HepG2 (cell line): ENCODE results near the gene NUDT7. TPM values are rescaled to one million over a fixed set of nuclear protein-coding genes. Genes with fewer than 3 reads are reported as not detected.
A peak's percentile ranks its signal among the peaks of the same experiment; 100 is the strongest.

Experiments used
- AKAP8 ChIP-seq: sonication (generic); formaldehyde crosslinking; IDR thresholded peaks from 2 replicates; pipeline ENCODE4 v1.5.1; 2020; ENCODE audit warnings: mild to moderate bottlenecking, missing genetic modification reagents
- BRD4 ChIP-seq: sonication (generic); formaldehyde crosslinking; IDR thresholded peaks from 2 replicates; pipeline ENCODE4 v1.4.0; 2020; ENCODE audit warnings: missing genetic modification reagents
- EP300 ChIP-seq, 3 experiments: sonication (generic) in 1 of 3; formaldehyde crosslinking in 1 of 3; IDR thresholded peaks; 2 replicates each; pipeline versions ENCODE4 v1.5.1 to v1.6.1; 2011 to 2020; ENCODE audit warnings: low read depth in 2 of 3, low read length in 2 of 3, borderline replicate concordance in 1 of 3, improper control_type of control experiment in 1 of 3, mild to moderate bottlenecking in 1 of 3, missing genetic modification reagents in 1 of 3, moderate library complexity in 1 of 3
- FOXP1 ChIP-seq, 2 experiments: fragments of 450-650 bp in 1 of 2; IDR thresholded peaks; 2 replicates each; pipeline ENCODE4 v1.6.1; 2017 to 2018; ENCODE audit warnings: antibody characterized with exemption in 1 of 2
- MEF2D ChIP-seq: sonication (generic); formaldehyde crosslinking; IDR thresholded peaks from 2 replicates; pipeline ENCODE4 v1.5.1; 2020; ENCODE audit warnings: mild to moderate bottlenecking, missing genetic modification reagents
- PITX1 ChIP-seq: sonication (generic); formaldehyde crosslinking; IDR thresholded peaks from 2 replicates; pipeline ENCODE4 v1.5.1; 2020; ENCODE audit warnings: mild to moderate bottlenecking, missing genetic modification reagents
- RBM39 ChIP-seq: fragments of 200-400 bp; formaldehyde crosslinking; IDR thresholded peaks from one replicate; pipeline ENCODE4 v1.6.1; 2018; ENCODE audit warnings: antibody characterized with exemption, mild to moderate bottlenecking, low read depth, low read length; ENCODE audit not compliant: poor library complexity, severe bottlenecking
- ZNF207 ChIP-seq: fragments of 450-650 bp; IDR thresholded peaks from 2 replicates; pipeline ENCODE4 v1.6.1; 2016; ENCODE audit warnings: antibody characterized with exemption, borderline replicate concordance
- ZNF552 ChIP-seq: sonication (generic); formaldehyde crosslinking; IDR thresholded peaks from 2 replicates; pipeline ENCODE4 v1.9.0; 2022; ENCODE audit warnings: missing genetic modification reagents, mild to moderate bottlenecking, borderline replicate concordance
- polyA plus RNA-seq, 8 experiments: library from polyadenylated mRNA; depleted of rRNA in 3 of 8; stranded (reverse) in 7 of 8; unstranded in 1 of 8; fragments of >200 nt; fragmentation: Illumina TruSeq in 4 of 8; extraction: Trizol in 4 of 8; gene quantifications; 2 replicates each; pipeline versions ENCODE4 v1.2.1 to v1.2.3, GENCODE V29; 2011 to 2016; ENCODE audit warnings: low read depth in 4 of 8, missing spikeins in 1 of 8, mixed read lengths in 1 of 8; ENCODE audit not compliant: insufficient read depth in 1 of 8
- total RNA-seq, 5 experiments: library from RNA; depleted of rRNA; stranded (reverse); fragments of >200 nt; fragmentation: Illumina TruSeq; extraction: Trizol; gene quantifications; 2 replicates each; pipeline ENCODE4 v1.2.3, GENCODE V29; 2016; ENCODE audit warnings: low read depth in 1 of 5
- TF ChIP-seq, protein P1 (sequence below): sonication (generic); formaldehyde crosslinking; IDR thresholded peaks from 2 replicates; pipeline ENCODE4 v1.5.1; 2020; ENCODE audit warnings: mild to moderate bottlenecking, missing genetic modification reagents, borderline replicate concordance
- TF ChIP-seq, protein P2 (sequence below): sonication (generic); formaldehyde crosslinking; IDR thresholded peaks from 2 replicates; pipeline ENCODE4 v1.4.0; 2020; ENCODE audit warnings: missing genetic modification reagents
- TF ChIP-seq, protein P3 (sequence below): sonication (generic); formaldehyde crosslinking; conservative IDR thresholded peaks from 2 replicates; pipeline ENCODE4 v1.4.0; 2020; ENCODE audit warnings: mild to moderate bottlenecking, missing genetic modification reagents, moderate library complexity

Gene NUDT7
- total and polyA plus RNA-seq, 2 of the 13 experiments (the other 11 are each of a cell fraction or from before 2014, with no cell fraction given) = 14.3 to 23.9 TPM

DNA sequence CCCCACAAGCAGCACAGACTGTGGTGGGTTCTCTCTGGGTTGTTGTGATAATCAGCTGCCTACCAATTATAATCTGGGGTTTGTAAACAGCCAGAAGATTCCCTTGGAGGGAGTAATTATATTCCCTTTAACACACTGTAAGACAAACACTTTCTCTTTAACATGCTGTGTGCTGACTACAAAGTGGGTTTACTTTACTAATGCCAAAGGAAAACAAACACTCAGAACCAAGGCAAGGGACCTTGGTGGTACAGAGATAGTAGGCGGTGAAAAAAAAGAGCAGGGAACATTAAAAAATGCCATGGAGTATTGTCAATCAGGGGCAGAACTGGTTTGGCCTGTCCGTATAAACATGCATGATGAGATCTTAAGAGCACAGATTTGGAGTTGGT is 63.1 kb downstream of the NUDT7 start (continued):
- TF ChIP-seq, protein P1, sequence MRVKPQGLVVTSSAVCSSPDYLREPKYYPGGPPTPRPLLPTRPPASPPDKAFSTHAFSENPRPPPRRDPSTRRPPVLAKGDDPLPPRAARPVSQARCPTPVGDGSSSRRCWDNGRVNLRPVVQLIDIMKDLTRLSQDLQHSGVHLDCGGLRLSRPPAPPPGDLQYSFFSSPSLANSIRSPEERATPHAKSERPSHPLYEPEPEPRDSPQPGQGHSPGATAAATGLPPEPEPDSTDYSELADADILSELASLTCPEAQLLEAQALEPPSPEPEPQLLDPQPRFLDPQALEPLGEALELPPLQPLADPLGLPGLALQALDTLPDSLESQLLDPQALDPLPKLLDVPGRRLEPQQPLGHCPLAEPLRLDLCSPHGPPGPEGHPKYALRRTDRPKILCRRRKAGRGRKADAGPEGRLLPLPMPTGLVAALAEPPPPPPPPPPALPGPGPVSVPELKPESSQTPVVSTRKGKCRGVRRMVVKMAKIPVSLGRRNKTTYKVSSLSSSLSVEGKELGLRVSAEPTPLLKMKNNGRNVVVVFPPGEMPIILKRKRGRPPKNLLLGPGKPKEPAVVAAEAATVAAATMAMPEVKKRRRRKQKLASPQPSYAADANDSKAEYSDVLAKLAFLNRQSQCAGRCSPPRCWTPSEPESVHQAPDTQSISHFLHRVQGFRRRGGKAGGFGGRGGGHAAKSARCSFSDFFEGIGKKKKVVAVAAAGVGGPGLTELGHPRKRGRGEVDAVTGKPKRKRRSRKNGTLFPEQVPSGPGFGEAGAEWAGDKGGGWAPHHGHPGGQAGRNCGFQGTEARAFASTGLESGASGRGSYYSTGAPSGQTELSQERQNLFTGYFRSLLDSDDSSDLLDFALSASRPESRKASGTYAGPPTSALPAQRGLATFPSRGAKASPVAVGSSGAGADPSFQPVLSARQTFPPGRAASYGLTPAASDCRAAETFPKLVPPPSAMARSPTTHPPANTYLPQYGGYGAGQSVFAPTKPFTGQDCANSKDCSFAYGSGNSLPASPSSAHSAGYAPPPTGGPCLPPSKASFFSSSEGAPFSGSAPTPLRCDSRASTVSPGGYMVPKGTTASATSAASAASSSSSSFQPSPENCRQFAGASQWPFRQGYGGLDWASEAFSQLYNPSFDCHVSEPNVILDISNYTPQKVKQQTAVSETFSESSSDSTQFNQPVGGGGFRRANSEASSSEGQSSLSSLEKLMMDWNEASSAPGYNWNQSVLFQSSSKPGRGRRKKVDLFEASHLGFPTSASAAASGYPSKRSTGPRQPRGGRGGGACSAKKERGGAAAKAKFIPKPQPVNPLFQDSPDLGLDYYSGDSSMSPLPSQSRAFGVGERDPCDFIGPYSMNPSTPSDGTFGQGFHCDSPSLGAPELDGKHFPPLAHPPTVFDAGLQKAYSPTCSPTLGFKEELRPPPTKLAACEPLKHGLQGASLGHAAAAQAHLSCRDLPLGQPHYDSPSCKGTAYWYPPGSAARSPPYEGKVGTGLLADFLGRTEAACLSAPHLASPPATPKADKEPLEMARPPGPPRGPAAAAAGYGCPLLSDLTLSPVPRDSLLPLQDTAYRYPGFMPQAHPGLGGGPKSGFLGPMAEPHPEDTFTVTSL = peak; percentile 59; the same call in 1 of the 2 replicates
- TF ChIP-seq ZNF552 (CRISPR knock-in tag) (no peak), FOXP1 (IDR thresholded peaks at IDR 0.05) (no peak), FOXP1 (CRISPR knock-in tag; IDR thresholded peaks at IDR 0.05) (peak; percentile 57), PITX1 (CRISPR knock-in tag) (peak; percentile 37; the same call in 1 of the 2 replicates), EP300 (IDR thresholded peaks at IDR 0.05; ENCODE audit: low read depth in 2 of 2, low read length in 2 of 2) (0 out of 4 replicates have a peak, but pooled peaks of 1 of the 2 experiments have one; percentile 20), EP300 (CRISPR knock-in tag; IDR thresholded peaks at IDR 0.05; ENCODE audit: borderline replicate concordance) (no peak), AKAP8 (CRISPR knock-in tag) (no peak), RBM39 (no peak), MEF2D (CRISPR knock-in tag) (0 out of 2 replicates have a peak, but pooled peaks have one; percentile 29), BRD4 (CRISPR knock-in tag) (no peak), ZNF207 (no peak)
- TF ChIP-seq, protein P2, sequence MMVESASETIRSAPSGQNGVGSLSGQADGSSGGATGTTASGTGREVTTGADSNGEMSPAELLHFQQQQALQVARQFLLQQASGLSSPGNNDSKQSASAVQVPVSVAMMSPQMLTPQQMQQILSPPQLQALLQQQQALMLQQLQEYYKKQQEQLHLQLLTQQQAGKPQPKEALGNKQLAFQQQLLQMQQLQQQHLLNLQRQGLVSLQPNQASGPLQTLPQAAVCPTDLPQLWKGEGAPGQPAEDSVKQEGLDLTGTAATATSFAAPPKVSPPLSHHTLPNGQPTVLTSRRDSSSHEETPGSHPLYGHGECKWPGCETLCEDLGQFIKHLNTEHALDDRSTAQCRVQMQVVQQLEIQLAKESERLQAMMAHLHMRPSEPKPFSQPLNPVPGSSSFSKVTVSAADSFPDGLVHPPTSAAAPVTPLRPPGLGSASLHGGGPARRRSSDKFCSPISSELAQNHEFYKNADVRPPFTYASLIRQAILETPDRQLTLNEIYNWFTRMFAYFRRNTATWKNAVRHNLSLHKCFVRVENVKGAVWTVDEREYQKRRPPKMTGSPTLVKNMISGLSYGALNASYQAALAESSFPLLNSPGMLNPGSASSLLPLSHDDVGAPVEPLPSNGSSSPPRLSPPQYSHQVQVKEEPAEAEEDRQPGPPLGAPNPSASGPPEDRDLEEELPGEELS (CRISPR knock-in tag) = 0 out of 2 replicates have a peak, but pooled peaks have one; percentile 25
- TF ChIP-seq, protein P3, sequence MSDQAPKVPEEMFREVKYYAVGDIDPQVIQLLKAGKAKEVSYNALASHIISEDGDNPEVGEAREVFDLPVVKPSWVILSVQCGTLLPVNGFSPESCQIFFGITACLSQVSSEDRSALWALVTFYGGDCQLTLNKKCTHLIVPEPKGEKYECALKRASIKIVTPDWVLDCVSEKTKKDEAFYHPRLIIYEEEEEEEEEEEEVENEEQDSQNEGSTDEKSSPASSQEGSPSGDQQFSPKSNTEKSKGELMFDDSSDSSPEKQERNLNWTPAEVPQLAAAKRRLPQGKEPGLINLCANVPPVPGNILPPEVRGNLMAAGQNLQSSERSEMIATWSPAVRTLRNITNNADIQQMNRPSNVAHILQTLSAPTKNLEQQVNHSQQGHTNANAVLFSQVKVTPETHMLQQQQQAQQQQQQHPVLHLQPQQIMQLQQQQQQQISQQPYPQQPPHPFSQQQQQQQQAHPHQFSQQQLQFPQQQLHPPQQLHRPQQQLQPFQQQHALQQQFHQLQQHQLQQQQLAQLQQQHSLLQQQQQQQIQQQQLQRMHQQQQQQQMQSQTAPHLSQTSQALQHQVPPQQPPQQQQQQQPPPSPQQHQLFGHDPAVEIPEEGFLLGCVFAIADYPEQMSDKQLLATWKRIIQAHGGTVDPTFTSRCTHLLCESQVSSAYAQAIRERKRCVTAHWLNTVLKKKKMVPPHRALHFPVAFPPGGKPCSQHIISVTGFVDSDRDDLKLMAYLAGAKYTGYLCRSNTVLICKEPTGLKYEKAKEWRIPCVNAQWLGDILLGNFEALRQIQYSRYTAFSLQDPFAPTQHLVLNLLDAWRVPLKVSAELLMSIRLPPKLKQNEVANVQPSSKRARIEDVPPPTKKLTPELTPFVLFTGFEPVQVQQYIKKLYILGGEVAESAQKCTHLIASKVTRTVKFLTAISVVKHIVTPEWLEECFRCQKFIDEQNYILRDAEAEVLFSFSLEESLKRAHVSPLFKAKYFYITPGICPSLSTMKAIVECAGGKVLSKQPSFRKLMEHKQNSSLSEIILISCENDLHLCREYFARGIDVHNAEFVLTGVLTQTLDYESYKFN (CRISPR knock-in tag) = 0 out of 2 replicates have a peak, but pooled peaks have one; percentile 22
